D721Med (cell line): ENCODE data around the gene ZNF282.
"Not testable (repeated sequence)": the region's sequence is repeated elsewhere in the genome, so short reads cannot be mapped to it uniquely, and the experiment has no call there.

Source experiments
- DNase-seq: peaks from one replicate; pipeline ENCODE4 v3.0.0; 2011; ENCODE audit warnings: low spot score; ENCODE audit not compliant: insufficient read length
- FAIRE-seq: peaks from 2 replicates; lab custom pipeline; 2011; peaks lifted over from hg19 to GRCh38; lab: Jason Lieb, UNC
- CTCF ChIP-seq: IDR thresholded peaks from 2 replicates; pipeline ENCODE4 v1.5.1; 2012; ENCODE audit warnings: mild to moderate bottlenecking, control low read depth; ENCODE audit not compliant: insufficient read depth; ENCODE audit errors: missing control alignments

ZNF282 gene

GRCh38 chr7:149257146-149257545 is 61.8 kb downstream of the ZNF282 start:
- TF ChIP-seq CTCF: no peak
- FAIRE-seq (no peak), DNase-seq (no peak)

- DNase-seq: no peak
- FAIRE-seq: no peak
- no peak for TF ChIP-seq CTCF
Measured at GRCh38 chr7:149261316-149261828, 66.0 kb downstream of the ZNF282 start.

GRCh38 chr7:149261829-149262617 is 66.7 kb downstream of the ZNF282 start, which contains the start of gene ZNF783:
TSS of gene ZNF783 (plus strand) at chr7:149262196. CDS start at chr7:149262334, 138 bp downstream.
- TF ChIP-seq CTCF: peak; percentile 44
- peak; percentile 86 for DNase-seq
- FAIRE-seq: no peak

GRCh38 chr7:149266451-149266850 is 71.1 kb downstream of the ZNF282 start:
- DNase-seq: no peak
- no peak for FAIRE-seq
- TF ChIP-seq CTCF: no peak

GRCh38 chr7:149267733-149268132 is 72.4 kb downstream of the ZNF282 start:
- TF ChIP-seq CTCF: no peak
- FAIRE-seq (no peak), DNase-seq (no peak)

- DNase-seq, FAIRE-seq: not testable (repeated sequence)
Measured at GRCh38 chr7:149274424-149274823, 79.1 kb downstream of the ZNF282 start.
